ENCODE data around the gene OR1S1. TPM values are rescaled to one million over a fixed set of nuclear protein-coding genes. Genes with fewer than 3 reads are reported as not detected.
"Not testable (repeated sequence)": the region's sequence is repeated elsewhere in the genome, so short reads cannot be mapped to it uniquely, and the experiment has no call there.

OR1S1 gene
- not detected in 2 replicates for total RNA-seq

- intact Hi-C loops (cut with micrococcal nuclease) = not testable (repeated sequence)
These were observed at the start of gene OR1S1 for GRCh38 chr11:58212420-58212819. Gene OR1S1 (plus strand): TSS chr11:58212720.

- intact Hi-C loops (cut with micrococcal nuclease) = no loop called here
These were observed 48.1 kb upstream of the OR1S1 start for GRCh38 chr11:58164389-58164788.

- intact Hi-C loops (cut with micrococcal nuclease) = no loop called here
These were observed 47.5 kb upstream of the OR1S1 start for GRCh38 chr11:58164990-58165389.

GRCh38 chr11:58165504-58166106, 46.9 kb upstream of the OR1S1 start:
- intact Hi-C loops (cut with micrococcal nuclease) = no loop called here

GRCh38 chr11:58177409-58178054, 35.0 kb upstream of the OR1S1 start:
- intact Hi-C loops (cut with micrococcal nuclease) = no loop called here

- intact Hi-C loops (cut with micrococcal nuclease) = no loop called here
These were observed 34.1 kb upstream of the OR1S1 start for GRCh38 chr11:58178444-58178843.

- intact Hi-C loops (cut with micrococcal nuclease) = no loop called here
These were observed 32.9 kb upstream of the OR1S1 start for GRCh38 chr11:58179648-58180047.

- intact Hi-C loops (cut with micrococcal nuclease) = no loop called here
These were observed 25.6 kb upstream of the OR1S1 start for GRCh38 chr11:58186938-58187337.

- intact Hi-C loops (cut with micrococcal nuclease) = no loop called here
These were observed 23.8 kb upstream of the OR1S1 start, which contains the start of gene OR9Q2 for GRCh38 chr11:58188770-58189169. Gene OR9Q2 (plus strand): TSS chr11:58189070. CDS start chr11:58190491, 1,421 bp downstream.

- intact Hi-C loops (cut with micrococcal nuclease) = no loop called here
These were observed 20.3 kb upstream of the OR1S1 start for GRCh38 chr11:58192229-58192628.

- intact Hi-C loops (cut with micrococcal nuclease) = no loop called here
These were observed 19.1 kb upstream of the OR1S1 start for GRCh38 chr11:58193391-58193790.

- intact Hi-C loops (cut with micrococcal nuclease) = no loop called here
These were observed 16.6 kb upstream of the OR1S1 start for GRCh38 chr11:58195939-58196338.

- intact Hi-C loops (cut with micrococcal nuclease) = no loop called here
These were observed 13.2 kb upstream of the OR1S1 start for GRCh38 chr11:58199271-58199670.

GRCh38 chr11:58204042-58204441, 8.5 kb upstream of the OR1S1 start, which contains the start of gene OR1S2:
Gene OR1S2 (minus strand): TSS chr11:58204142. CDS start chr11:58204142, 0 bp downstream.
- intact Hi-C loops (cut with micrococcal nuclease) = no loop called here

- intact Hi-C loops (cut with micrococcal nuclease) = no loop called here
These were observed 4.0 kb downstream of the OR1S1 start for GRCh38 chr11:58216476-58216875.

- intact Hi-C loops (cut with micrococcal nuclease) = no loop called here
These were observed 10.2 kb downstream of the OR1S1 start for GRCh38 chr11:58222721-58223120.

GRCh38 chr11:58227956-58228615, 15.6 kb downstream of the OR1S1 start:
- intact Hi-C loops (cut with micrococcal nuclease) = no loop called here

GRCh38 chr11:58243954-58244353, 31.4 kb downstream of the OR1S1 start:
- intact Hi-C loops (cut with micrococcal nuclease) = no loop called here

GRCh38 chr11:58254936-58255335, 42.4 kb downstream of the OR1S1 start:
- intact Hi-C loops (cut with micrococcal nuclease) = no loop called here

- intact Hi-C loops (cut with micrococcal nuclease) = no loop called here
These were observed 47.5 kb downstream of the OR1S1 start for GRCh38 chr11:58259983-58260382.

Data from T-helper 1 cell treated with Interleukin-12 subunit alpha and Interleukin-12 subunit beta and Interleukin-4 antibody, amounts not matched to agents 30 ng/mL and 1 ng/mL, for 36 hours (primary cell).